LNCaP clone FGC (cell line): ENCODE measurements around the gene CDK8.

Source experiments
- DNase-seq: peaks from one replicate; pipeline ENCODE4 v3.0.0-alpha.2; 2011; ENCODE audit warnings: low read depth
- H3K4me3 ChIP-seq: 2 replicates; pipeline ENCODE4 v1.5.1; 2011; ENCODE audit warnings: mild to moderate bottlenecking, low read depth, low read length, control low read depth
- CTCF ChIP-seq: IDR thresholded peaks from 2 replicates; pipeline ENCODE4 v1.5.1; 2012; ENCODE audit warnings: mild to moderate bottlenecking; ENCODE audit not compliant: control insufficient read depth, insufficient read depth; ENCODE audit errors: extremely low read depth

Gene CDK8

DNA sequence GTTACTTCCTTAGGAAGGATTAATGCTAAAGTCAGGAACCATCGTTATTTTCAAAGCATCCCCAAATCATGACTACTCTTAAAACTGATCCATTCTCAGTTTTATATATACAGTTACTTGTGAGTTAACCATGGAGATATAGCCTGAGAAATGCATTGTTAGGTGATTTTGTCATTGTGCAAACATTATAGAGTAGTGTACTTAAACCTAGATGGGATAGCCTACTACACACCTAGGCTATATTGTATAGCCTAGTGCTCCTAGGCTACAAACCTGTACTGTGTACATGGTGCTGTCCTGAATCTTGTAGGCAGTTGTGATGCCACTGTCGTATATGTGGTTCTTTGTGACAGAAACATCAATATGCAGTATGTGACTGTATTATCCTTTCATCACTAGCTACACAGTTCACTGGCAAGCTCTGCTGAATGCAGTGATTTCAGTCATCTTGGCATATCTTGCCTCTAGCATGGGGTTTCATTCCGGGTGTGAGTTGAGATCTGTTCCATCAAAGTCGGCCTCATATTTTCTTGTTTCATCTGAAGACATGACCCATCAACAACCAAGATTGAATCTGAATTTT is 45.3 kb downstream of the CDK8 start:
- DNase-seq, result no peak
- no peak for TF ChIP-seq CTCF
- no peak overlapping the region for H3K4me3 ChIP-seq

DNA sequence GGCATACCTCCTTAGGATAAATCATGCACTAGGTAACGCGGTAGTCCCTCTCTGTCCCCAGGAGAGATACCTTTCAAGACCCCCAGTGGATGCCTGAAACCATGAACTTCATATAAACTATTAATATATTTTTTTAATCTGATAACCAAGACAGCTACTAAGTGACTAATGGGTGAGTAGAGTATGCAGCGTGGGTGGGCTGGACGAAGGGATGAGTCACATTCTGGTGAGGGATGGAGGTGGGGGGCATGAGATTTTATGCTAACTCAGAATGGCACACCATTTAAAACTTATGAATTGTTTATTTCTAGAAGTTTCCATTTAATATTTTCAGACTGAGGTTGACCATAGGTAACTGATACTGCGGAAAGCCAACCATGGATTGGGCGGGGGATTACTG is 46.2 kb downstream of the CDK8 start:
- no peak overlapping the region for H3K4me3 ChIP-seq
- TF ChIP-seq CTCF, result no peak
- no peak for DNase-seq

- no peak overlapping the region for H3K4me3 ChIP-seq
- no peak for TF ChIP-seq CTCF
- DNase-seq, result no peak
These were observed 51.7 kb downstream of the CDK8 start for GRCh38 chr13:26305676-26306075.

GRCh38 chr13:26307701-26308100 is 53.8 kb downstream of the CDK8 start:
- no peak for DNase-seq
- TF ChIP-seq CTCF, result no peak
- no peak overlapping the region for H3K4me3 ChIP-seq

DNA sequence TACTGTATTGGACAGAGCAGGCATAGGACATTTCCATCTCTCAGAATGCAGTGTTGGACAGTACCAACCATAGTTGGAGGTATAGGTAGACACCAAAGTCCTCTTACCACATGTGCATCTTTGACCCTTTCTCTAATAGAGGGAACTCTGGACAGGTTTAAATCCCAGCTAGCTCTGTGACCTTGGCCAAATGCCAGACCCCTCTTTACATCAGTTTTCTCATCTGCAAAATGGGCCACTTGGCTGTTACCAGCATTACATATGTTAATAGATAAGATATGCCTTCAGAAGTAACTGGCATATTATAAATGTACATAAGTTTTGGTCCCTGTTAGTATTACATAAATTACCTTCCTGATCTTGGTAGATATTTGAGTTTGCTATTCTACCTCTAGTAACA is 54.3 kb downstream of the CDK8 start:
- no peak for DNase-seq
- H3K4me3 ChIP-seq, result no peak overlapping the region
- no peak for TF ChIP-seq CTCF

DNA sequence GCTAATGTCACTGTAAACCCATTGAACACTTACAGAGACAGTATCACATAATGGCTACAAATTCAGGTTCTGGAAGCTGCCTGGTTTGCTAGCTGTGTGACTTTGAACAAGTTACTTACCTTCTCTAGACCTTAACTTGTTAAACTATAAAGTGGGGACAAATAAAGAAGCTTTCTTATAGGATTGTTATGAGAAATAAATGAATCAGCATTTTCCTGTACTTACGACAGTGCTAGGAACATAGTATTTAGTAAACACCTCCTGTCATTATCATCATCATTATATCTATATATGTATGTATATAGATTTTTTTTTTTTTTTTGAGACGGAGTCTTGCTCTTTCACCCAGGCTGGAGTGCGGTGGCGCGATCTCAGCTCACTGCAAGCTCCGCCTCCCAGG is 54.9 kb downstream of the CDK8 start:
- TF ChIP-seq CTCF, result no peak
- H3K4me3 ChIP-seq, result no peak overlapping the region
- DNase-seq, result no peak

GRCh38 chr13:26310003-26310402 is 56.1 kb downstream of the CDK8 start:
- DNase-seq, result no peak
- H3K4me3 ChIP-seq, result no peak overlapping the region
- TF ChIP-seq CTCF, result no peak
